GM21423 (cell line): ENCODE measurements around the gene OTOG.

ENCODE experiments used
- ATAC-seq: cut with Tn5 transposase; IDR thresholded peaks from one replicate; pipeline ENCODE4 v1.9.1; 2021; ENCODE audit warnings: mild to moderate bottlenecking, moderate library complexity; ENCODE audit not compliant: unreplicated experiment

OTOG gene

GRCh38 chr11:17602105-17603001 lies 55.3 kb downstream of the OTOG start:
- no peak for ATAC-seq

- ATAC-seq, result no peak
Measured at GRCh38 chr11:17603056-17603825, 56.2 kb downstream of the OTOG start.

- no peak for ATAC-seq
Measured at GRCh38 chr11:17604201-17604914, 57.3 kb downstream of the OTOG start.

GRCh38 chr11:17604915-17605233 lies 57.8 kb downstream of the OTOG start:
- no peak for ATAC-seq

GRCh38 chr11:17605651-17606122 lies 58.6 kb downstream of the OTOG start:
- no peak for ATAC-seq

GRCh38 chr11:17606233-17607082 lies 59.4 kb downstream of the OTOG start:
- ATAC-seq, result no peak

GRCh38 chr11:17607083-17607429 lies 60.0 kb downstream of the OTOG start:
- no peak for ATAC-seq

- ATAC-seq, result no peak
Measured at GRCh38 chr11:17607591-17608570, 60.8 kb downstream of the OTOG start.

GRCh38 chr11:17608821-17609220 lies 61.8 kb downstream of the OTOG start:
- ATAC-seq, result no peak

GRCh38 chr11:17609291-17610084 lies 62.4 kb downstream of the OTOG start:
- ATAC-seq, result no peak

- ATAC-seq, result no peak
Measured at GRCh38 chr11:17610085-17610894, 63.2 kb downstream of the OTOG start.

- no peak for ATAC-seq
Measured at GRCh38 chr11:17611049-17611448, 64.0 kb downstream of the OTOG start.

GRCh38 chr11:17611503-17612220 lies 64.6 kb downstream of the OTOG start:
- ATAC-seq, result no peak

- ATAC-seq, result no peak
Measured at GRCh38 chr11:17612221-17613188, 65.4 kb downstream of the OTOG start.

GRCh38 chr11:17613428-17613962 lies 66.4 kb downstream of the OTOG start:
- ATAC-seq, result no peak

- no peak for ATAC-seq
Measured at GRCh38 chr11:17613983-17614382, 66.9 kb downstream of the OTOG start.
